Brain pericyte (primary cell): Measurements from ENCODE around the gene FOXA2.
"Not testable (repeated sequence)": the region's sequence is repeated elsewhere in the genome, so short reads cannot be mapped to it uniquely, and the experiment has no call there.

Experiments used
- DNase-seq: peaks from one replicate; pipeline ENCODE4 v3.0.0-alpha.2; 2012; ENCODE audit warnings: low read depth, low spot score

The FOXA2 gene

DNA sequence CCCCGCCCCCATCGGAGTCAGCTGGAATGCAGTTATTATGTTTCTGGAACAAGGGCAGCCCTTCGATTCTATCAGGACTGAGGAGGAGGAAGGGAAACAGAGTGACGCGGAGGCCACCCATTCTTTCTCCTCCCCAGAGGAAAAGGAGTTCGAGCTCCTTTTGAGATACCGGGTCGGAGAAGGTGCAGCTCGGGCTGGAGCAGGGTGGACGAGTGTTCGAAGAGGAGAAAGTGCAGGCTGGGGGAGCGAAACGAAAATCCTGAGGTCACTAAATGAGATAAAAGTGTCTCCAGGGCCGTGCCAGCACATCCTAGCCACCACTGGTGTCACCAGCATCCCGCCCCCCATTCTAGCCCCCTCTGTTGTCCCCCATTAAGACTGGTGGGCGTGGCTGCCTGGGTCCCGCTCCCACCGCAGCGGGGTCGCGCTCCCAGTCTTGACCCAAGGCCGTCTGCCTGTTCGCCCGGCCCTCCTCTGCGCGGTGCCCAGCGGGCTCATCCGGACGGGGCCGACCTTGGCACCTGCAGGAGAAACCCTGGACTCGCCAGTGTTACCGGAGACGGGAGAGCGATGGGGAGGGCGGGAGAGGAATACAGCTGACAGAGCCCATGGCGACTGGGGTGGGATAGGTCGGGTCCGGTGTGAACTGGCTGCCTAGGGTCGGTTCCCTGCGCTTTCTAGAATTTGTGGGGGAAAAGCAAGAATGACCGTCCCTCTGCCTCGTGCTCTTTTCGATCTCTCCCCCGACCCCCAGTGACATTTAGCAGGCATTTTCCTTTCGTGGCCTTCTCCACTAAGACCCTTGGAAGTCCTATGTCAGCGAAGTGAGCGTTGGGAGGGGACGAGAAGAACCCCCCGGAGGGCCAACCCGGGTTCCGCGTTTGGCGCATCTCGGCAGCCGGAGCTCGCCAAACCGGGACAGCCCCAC lies 16.2 kb downstream of the FOXA2 start:
- DNase-seq: no peak

DNA sequence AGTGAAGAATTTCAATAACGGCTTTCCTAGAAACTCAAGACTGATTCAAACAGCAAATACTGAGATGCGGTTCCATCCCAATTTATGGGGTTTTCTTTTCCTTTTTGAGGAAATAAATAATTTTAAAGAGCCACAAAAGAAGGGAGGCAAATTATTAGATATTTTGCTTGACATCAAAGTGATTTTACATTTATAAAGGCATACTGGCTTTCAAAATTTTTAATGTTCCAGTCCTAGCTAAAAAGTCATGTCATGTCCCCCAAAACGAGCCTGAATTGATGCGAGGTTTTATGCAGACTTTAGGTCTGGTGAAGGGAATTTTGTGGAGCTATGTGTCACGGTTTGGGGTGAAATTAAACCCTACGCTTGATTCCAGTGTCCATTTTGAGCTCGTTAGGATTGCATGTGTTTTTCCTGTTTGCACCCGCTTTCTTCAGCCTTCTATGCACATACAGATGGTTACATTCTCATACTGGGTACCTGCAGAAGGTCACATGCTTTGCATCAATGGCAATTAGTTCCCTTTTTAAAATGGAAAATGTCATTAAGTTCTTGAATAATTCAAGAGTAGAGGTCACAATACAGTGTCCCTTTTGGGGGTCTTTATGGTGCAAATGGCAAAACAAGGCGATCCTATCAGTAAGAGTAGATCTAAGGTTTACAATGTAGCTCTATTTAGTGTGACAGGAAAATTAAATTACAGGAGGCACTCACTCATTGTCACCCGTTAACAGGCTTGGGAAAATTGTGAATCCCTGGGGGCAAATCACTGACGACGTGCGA lies 17.3 kb downstream of the FOXA2 start:
- no peak for DNase-seq

DNA sequence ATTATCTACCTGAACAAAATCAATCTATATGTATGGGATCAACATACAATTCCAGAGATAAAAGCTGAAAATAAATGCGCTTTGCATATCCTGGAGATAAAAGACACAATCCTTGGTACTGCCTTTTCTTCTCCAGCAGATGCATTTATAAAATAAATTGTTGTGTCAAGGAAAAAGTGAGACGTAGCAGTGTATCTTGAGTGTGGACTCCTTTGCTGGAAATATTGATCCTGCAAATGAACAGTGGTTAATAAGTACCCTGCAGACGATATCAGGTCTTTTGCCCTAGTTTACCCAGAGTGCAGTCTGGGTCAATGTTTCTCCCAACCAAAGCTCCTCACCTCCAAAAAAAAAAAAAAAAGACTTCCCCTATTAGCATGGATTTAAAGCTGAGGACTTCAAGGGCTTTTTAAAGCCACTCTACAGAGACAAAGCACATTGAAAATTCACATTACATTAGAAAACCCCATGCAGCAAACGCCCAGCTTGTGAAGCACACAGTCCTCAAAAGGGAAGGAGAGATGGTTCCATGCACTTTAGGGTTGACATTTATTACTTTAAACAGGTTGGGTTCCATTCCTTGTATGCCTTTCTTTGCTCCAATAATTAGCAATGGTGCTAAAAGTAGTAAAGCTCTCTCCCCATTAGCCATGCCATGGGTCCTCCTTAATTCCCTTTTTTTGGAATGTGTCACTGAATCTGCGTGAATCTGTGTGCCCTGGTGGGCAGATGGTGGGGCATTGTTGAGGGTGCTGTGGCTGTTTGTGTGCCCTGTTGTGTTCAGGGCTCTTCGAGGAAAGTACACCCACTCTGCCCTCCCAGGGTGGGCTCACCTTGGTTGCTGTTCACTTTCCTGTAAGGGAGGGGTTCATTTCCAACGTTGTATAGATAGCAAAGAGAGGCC lies 21.1 kb downstream of the FOXA2 start:
- no peak for DNase-seq

DNA sequence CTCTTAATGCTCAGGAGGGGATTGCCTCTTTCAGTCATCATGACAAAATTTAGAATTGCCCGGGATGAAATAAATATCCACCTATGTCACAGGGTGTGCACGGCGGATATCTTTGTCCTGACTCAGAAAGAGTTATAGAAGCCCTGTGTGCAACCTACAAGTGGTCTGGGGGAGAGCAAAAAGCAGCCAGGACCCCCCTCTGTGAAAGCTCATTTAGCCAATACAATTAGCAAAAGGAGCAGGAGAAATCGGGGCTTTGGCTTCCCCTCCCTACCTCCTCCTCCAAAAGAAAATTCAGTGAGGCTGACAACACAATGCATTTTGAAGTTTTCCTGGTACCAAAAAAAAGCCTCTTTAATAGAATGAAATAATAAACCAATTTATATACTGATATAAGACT lies 21.8 kb downstream of the FOXA2 start:
- DNase-seq: no peak

DNA sequence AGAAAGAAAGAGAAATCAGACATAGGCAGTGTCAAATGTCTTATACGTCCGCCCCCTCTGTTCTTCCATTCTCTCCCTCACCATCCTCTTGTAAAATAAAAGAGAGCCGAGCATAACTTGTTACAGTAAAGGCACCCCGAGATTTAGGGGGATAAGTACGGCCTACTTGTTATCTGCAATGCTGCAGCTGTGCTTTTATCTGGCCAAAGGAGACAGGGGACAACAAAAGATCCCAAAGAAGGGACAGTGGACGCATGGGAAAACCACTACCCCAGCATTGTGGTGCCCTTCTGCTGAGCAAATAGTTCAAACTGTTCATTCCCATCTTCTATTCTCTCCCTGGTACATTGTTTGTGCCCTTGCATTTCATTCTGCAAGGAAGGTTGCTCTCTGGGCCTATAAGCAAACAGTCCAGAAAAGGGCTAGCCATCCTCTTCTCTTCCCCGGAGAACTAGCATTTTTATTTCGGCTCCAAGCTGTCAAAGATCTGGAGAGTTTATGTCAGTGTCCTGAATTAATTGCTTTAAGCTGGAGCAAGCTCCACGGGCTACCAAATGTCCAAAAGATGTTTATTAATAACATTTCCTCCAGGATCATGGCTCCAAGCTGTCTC lies 22.3 kb downstream of the FOXA2 start:
- DNase-seq: no peak

DNA sequence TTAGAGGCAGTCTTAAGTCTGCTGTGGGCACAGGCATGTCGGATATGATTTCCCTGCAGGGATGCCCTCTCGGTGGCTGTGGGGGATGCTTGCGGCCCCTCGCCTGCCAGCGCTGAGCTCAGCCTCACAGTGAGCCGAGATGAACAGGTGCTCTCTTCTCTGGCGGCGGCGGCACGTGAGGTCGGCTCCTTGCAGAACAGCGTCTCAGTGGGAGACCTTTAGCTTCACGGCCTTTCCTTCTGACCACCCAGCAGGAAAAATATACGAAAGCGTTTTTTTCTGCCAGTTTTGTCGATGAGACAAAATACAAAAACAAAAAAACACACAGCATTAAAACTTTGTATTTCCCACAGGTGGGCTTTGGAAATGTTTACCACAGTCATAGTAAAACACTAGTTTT lies 23.6 kb downstream of the FOXA2 start:
- DNase-seq: no peak

DNA sequence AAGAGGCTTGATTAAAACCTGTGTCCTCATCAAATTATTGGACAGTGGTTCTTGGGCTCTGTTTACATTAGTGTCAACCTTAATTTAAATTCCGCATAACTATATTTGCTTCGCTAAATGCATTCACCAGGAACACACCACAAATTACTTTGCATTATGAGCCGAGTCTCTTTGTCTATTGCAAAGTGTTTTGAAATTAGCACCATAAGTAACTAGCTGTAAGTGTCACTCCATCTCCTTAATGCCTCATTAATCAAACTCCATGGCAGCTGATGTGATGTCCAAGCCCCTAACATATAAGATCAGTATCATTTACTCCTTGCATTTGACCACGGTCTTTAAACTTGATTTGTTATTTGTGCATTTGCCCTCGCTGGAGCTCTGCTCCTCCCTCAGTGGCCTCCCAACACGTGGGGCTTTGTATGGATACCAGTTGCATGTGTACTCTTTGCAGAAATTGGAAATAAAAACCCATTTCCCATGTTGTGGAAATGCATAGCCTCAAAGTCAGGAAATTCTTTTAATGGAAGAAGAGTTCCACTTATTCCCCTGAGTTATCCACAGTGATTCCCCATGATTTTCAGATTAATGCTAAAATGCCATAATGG lies 24.6 kb downstream of the FOXA2 start:
- no peak for DNase-seq

DNA sequence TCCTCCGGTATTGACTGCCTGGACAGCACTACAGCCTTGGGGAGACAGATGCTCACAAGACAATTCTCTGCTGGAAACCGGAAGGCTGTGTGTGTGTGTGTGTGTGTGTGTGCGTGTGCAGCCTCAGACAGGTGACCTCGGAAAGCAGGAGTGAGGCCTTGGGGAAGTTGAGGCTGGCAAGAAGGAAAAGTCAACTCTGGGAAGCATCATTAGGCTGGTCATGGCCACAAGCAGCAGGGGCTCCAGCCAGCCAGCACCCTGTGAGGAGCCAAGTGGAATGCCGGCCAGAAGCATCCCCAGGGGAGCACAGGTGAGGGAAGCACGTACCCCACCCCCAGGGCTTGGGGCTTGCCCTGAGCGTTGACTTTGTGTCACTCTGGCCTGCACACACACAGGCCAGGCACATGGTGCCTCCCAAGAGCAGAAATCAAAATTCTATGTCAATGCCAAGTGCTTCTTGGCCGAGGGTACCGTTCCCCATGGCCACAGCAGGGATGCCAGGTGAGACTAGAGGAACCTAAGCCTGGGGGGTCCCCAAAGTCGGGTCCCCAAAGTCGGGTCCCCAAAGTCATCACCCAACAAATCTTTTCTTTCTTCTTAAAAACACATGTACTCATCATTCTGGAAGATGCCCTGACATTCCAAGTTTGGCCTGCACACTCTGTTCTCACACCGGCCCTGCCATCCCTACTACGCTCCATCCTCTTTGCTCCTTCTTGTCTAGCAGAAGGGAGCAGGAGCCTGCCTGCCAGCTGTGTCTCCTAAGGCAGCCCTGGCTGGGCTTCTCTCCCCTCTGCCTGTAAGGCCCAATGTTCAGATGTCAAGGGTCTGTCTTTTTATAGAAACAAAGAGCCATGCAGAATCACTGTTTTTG lies 26.7 kb downstream of the FOXA2 start:
- no peak for DNase-seq

DNA sequence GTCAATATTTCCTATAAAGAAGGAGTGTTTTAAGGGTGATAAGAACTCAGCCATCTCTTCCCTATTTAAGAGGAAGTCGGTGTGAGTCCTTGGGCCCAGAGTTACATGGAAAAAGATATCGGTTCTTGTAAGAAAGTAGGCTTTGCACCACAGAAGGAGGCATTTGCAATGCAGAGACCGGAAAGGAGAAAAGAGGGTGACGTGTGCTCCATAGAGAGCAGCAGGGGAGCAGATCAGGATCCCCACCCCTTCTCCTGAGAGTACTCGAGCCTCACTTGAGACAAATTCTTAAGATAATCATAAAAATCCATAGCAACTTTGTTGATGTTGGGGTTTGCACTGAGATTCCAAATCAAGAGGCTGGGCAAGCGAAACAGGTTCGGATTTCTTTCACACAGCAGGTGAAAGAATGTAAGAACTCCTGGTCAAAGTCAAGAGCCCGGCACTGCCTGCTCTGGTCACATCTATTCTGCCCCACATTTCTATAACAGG lies 27.8 kb downstream of the FOXA2 start:
- DNase-seq: no peak

DNA sequence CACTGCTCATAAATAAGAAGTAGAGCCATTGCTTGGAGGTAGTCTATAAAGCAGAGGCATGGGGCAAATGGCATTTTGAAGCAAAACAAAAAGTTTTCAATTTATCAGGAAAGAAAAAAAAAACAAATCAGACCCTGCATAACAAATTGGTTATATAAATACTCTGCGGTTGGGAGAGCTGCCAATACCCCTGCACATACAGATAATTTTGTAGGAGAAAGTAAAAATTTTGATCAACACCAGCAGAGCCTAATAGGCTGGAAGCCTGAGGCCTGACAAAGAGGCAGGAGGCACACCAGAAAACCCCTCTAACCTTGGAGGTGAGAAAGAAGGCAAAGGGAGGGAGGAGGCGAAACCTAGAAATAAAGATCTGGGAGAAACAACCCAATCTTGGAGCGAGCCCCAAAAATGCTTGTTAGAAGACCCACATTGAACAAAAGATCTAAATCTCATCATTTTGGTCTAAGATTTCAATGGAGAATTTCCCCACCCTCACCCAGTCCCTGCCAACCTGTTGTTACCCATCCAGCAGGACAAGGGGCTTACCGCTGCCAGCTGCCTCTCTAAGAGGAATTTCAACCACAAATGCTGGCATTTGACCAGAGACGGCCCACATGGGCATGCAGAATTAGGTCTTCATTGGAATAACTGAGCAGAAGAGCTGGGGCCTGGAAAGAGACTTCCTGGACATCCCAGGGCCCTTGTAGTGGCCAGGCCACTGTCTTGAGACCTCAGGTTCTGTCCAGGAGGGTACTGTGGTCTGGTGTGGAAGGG lies 28.4 kb downstream of the FOXA2 start:
- DNase-seq: no peak

DNA sequence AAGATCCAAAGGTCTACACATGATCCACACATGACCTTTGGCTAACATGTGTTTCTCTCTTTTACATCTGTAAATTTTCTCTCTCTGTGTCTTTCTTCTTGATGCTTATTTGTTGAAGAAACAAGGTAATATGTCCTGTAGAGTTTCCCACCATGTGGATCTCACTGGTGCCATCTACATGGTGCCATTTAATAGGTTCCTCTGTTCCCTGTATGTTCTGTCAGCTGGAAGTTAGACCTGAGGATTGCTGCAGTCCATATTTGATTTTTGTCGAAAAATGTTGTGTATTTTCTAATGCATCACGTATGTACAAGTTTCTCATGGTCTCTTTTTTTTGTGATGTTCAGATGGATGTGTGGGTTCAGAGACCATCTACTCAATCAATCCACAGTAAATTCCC lies 30.0 kb downstream of the FOXA2 start:
- no peak for DNase-seq

DNA sequence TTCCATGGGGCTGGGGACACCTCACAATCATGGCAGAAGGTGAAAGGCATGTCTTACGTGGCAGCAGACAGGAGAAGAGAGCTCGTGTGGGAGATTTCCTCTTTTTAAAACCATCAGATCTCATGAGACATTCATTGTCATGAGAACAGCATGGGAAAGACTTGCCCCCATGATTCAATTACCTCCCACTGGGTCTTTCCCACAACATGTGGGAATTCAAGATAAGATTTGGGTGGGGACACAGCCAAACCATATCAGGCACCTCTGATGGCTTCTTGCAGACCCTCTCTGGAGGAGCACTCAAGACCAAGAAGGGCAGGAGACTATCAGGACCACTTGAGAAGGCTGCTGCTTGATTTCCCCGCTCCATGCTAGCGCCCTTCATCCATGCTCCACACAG lies 33.9 kb downstream of the FOXA2 start:
- DNase-seq: not testable (repeated sequence)

DNA sequence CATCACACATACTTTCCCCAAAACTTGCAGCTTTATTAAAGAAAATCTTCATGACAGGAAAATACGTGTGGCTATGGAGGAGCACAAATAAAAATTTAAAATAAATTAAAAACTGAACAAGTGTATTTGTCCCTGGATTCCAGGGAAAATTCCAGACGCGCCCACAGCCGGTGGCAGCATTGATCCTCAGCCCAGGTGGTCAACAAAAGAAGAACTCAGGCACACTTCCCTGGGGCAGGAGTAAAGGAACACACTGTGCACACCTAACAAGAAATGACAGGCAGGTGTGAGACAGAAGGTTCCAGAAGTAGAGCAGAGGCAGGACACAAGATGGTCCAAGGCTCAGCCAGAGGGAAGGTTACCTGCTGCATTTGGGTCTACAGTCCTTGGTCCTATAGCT lies 36.3 kb downstream of the FOXA2 start:
- DNase-seq: no peak

DNA sequence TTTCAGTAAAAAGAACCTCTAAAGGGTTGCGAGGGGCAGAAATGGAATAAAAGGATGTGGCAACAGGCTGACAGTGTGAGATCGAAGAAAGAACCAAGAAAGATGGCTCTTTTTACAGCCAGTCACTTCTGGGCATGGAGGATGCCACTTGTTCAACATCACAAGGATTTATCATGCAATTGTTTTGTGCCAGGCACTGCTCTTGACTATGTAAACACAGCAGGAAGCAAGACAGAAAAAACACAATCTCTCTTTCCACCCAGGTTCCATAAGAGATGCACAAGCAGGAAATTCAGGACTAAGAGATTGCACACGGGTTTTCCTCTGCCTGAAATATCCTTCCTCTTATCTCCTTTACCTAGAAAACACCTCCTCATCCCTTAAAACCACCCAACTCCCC lies 38.0 kb downstream of the FOXA2 start:
- DNase-seq: no peak

DNA sequence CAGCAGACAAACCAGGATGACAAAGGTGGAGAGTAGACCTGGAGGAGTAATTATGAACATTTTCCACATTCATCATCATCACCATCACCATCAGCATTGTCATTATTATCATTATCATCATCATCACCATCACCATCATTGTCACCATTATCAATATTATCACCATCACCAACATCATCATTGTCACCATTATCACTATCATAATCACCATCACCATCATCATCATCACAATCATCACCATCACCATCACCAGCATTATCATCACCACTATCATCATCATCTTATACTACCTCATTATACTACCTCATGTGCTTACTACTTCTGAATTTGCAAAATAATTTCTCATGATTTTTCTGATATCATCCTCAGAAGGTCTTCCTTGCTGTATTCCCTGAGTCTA lies 39.3 kb downstream of the FOXA2 start:
- DNase-seq: no peak

DNA sequence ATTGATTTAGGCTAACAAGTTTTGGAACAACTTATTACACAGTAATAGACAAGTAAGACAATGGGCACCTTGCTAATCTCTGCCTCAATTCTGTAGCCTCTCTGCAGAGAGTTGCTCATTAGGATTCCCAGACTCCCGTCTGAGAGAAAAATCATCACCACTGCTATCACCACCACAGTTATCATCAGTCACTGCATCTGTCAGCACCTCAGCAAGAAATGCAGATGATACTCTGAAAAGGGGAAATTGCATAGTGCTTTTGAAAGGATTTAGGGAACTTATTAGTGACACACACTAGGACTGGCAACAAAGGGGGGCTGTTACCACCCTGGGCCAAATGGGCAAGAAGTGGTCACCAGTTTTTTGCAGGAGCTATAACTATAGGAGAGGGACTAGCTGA lies 39.9 kb downstream of the FOXA2 start:
- no peak for DNase-seq

DNA sequence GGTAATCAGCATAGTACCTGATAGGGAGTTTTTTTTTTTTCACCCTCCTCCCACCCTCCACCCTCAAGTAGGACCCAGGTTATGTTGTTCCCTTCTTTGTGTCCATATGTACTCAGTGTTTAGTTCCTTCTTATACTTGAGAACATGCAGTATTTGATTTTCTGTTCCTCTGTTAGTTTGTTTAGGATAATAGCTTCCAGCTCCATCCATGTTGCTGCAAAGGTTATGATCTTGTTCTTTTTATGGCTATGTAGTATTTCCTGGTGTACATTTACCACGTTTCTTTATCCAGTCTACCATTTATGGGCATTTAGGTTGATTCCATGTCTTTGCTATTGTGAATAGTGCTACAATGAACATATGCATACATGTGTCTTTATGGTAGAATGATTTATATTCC lies 41.9 kb downstream of the FOXA2 start:
- no peak for DNase-seq

DNA sequence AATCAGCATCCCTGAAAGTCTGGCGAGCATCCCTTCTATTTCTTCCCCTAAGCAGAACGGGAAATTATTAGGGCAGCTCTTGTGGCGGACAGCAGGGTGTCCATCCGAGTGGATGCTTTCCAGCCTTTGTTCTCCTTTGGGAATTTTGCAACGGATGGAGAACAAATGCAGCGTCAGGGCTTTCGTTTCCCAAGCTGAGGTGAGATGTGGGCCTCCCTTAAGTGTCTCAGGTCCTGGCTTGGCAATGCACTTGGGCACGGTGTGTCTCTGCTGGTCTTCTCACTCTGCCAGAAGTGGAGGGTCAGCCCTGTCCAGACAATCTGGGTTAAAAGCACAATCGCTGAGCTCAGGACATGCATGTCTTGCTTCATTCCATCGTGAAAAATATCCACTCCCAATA lies 43.5 kb downstream of the FOXA2 start:
- no peak for DNase-seq
